22Rv1 (cell line): ENCODE results near the gene RABEPK.

Experiments
- ZFX ChIP-seq: fragments of 450-650 bp; IDR thresholded peaks from 2 replicates; pipeline ENCODE4 v1.6.1; 2017; ENCODE audit warnings: antibody characterized with exemption, borderline replicate concordance
- TF ChIP-seq, protein P1 (sequence below): fragments of 450-650 bp; IDR thresholded peaks from 2 replicates; pipeline ENCODE4 v1.5.1; 2017; ENCODE audit warnings: mild to moderate bottlenecking

GRCh38 chr9:125258832-125259534 lies 58.6 kb downstream of the RABEPK start:
- TF ChIP-seq, protein P1, sequence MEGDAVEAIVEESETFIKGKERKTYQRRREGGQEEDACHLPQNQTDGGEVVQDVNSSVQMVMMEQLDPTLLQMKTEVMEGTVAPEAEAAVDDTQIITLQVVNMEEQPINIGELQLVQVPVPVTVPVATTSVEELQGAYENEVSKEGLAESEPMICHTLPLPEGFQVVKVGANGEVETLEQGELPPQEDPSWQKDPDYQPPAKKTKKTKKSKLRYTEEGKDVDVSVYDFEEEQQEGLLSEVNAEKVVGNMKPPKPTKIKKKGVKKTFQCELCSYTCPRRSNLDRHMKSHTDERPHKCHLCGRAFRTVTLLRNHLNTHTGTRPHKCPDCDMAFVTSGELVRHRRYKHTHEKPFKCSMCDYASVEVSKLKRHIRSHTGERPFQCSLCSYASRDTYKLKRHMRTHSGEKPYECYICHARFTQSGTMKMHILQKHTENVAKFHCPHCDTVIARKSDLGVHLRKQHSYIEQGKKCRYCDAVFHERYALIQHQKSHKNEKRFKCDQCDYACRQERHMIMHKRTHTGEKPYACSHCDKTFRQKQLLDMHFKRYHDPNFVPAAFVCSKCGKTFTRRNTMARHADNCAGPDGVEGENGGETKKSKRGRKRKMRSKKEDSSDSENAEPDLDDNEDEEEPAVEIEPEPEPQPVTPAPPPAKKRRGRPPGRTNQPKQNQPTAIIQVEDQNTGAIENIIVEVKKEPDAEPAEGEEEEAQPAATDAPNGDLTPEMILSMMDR, result no peak
- TF ChIP-seq ZFX, result no peak
